ENCODE data around the gene NXPE1. TPM values are rescaled to one million over a fixed set of nuclear protein-coding genes. Genes with fewer than 3 reads are reported as not detected.

Gene NXPE1
- total RNA-seq, 1 donor from 2014 or later, result not detected

DNA sequence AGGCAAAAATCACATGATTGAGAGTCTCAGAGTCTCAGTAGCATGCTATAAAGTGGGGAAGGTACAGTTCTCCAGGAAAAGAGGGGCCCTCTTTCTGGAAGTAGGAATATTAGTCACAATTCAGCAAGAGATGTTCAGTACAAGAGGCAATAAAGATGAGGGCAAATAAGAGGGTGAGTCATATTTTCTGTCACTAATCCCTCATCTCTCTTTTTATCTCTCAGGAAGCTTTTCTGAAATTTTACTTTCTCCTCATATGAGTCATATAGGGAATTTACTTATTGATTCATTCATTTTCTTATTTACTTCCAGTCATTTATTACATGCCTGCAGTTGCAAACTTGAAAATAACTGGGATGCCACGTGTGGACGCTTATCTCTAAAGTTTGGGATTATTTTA, 3.4 kb upstream of the NXPE1 start:
- intact Hi-C loops (cut with micrococcal nuclease), result no loop called here

DNA sequence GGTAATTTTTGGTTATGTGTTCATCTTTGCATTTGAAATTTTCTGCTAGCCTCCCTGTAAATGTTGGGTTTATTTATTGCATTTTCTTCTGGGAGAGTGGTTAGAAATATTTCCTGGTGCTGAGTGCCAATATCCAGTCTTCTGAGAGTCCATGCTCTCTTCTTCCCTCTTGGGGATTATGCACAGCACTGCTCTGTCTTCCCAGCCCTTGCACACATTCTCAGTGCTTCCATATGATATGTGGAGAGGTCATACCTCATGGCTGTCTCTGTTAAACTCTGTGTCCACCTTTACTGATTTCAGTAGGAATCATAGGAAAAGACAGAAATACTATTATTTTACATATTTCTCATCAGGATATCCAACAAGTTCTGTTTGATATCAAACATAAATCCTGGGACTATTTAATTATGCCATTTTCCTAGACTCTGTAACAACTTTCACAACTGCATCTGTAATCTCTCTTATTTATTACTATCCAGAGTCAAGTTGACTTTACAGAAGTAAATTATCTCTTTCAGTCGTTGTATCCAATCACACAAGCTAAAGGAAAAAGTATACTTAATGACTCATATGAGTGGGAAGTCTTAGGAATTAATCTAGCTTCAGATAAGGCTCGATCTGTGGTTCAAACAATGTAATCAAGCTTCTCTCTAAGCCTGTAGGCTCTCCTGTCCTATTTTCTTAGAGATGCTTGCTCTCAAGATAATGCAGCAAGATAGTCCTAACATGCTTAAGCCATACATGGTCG, 2.7 kb upstream of the NXPE1 start:
- intact Hi-C loops (cut with micrococcal nuclease), result no loop called here

DNA sequence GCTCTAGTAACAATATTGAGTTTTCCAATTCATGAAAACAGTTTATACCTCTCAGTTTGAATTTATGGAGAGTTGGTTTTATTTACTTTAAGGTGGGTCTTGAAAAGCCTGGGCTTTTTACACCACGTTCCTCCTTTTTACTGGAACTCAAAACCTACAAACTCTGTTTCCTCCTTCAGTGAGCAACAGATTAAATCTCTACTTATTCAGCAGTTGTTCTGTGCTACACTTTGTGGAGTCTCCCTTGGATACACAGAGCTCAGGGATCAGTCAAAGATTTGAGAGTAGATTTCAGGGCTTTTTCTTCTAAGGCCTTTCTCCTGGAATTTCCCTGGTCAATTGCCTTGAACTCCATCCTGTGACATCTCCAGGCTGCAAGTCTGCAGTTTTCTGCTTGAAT, 3.5 kb downstream of the NXPE1 start:
- intact Hi-C loops (cut with micrococcal nuclease), result no loop called here

DNA sequence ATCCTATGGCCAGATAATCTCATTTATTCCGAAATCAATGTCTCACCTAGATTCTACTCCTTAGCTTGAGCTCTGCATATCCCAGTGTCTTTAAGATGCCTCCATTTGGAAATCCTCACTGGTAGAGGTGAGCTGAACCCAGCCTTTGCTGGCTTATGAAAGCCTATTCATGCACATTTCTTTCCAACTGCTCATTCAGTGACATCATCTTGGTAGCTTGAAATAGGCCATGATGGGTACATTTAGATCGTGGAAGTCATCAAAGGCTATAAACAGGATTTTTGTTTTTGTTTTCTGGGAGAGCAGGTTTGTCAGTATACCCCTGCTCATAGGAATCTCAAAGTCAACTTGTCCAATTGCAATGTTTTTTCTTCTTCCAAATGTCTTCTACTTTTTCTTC, 6.0 kb downstream of the NXPE1 start:
- intact Hi-C loops (cut with micrococcal nuclease), result no loop called here

DNA sequence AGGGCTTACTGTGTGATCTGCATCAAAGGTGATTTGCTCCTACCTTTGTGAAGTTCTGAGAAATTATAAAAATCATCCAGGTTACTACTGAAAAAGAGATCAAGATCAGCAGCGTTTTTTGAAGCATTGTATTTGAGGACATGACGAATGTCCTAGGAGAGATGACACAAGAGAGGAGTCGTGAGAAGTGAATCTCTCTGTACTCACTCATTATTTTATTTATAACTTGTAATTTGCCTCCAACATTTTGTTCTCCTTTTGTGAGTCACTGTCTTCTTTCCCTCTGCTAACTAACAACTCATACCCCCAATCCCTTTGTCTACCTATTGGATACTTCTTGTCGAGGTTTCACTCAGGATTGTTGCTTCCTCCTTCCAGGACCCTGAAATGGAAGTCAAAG, 8.6 kb downstream of the NXPE1 start:
- intact Hi-C loops (cut with micrococcal nuclease), result no loop called here

DNA sequence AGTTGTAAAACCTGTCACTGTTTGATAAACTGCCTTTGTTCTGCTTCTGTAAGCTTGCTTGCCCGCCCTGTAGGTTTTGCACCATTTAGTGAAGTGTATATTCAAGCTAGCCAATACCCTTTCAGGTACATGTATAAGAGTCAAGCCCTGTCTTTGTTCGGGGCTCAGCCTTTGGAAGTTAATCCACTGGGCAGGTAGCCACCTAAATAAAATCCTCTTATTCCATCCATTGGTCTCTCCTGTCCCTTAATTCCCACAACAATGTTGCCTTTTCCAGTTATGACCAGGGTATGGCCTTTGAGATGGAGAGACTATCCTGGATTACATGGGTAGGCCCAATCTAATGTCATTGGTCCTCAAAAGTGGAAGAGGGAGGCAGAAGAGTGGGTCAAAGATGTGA, 34.0 kb downstream of the NXPE1 start:
- intact Hi-C loops (cut with micrococcal nuclease), result no loop called here

DNA sequence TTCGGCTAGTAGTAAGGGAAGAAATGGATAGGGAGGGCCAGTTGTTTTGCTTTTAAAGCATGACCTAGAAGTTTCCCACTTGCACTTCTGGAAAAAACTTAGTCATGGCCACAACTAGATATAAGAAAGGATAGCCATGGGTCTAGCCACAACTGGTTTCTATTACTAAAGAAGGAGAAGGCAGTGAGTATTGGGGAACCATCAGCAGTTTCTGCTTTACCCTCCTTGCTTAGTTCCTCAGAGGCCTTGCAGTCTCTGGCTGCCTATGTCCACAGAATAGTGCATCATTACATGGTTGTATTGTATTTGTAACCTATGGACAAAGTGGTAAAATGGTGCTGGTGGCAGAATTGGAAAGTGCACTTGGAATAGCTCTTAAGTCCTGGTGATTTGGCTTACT, 35.6 kb downstream of the NXPE1 start:
- intact Hi-C loops (cut with micrococcal nuclease), result no loop called here

DNA sequence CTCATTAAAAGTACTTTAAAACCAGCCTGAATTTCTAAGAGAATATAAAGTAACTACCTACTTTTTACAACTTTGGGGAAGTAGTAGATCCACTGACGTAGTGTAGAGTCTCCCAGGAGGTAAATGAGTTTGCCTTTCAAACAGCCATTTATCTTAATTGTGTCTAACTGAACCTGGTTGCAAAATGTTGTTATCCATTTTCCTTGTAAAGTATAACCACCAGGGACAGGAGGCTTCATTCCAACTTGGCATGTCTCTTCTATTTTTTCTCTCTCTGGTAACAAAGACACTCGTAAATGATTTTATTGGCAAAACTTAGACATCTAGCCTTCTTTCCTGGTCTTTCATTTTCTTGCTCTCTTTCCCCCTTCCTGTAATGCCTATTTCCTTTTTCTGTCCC, 36.9 kb downstream of the NXPE1 start:
- intact Hi-C loops (cut with micrococcal nuclease), result no loop called here

DNA sequence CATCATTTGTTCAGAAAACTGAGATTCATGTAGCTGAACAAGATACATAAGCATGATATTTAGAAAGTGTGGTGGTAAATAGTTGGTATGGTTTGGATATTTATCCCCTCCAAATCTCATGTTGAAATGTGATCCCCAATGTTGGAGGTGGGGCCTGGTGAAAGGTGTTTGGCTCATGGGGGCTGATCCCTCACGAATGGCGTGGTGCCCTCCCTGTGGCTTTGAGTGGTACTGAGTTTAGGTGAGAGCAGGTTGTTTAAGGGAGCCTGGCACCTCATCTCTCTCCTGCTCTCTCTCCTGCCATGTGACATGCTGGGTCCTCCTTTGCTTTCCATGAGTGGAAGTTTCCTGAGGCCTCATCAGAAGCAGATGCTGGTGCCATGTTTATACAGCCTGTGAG, 48.1 kb downstream of the NXPE1 start:
- intact Hi-C loops (cut with micrococcal nuclease), result no loop called here

DNA sequence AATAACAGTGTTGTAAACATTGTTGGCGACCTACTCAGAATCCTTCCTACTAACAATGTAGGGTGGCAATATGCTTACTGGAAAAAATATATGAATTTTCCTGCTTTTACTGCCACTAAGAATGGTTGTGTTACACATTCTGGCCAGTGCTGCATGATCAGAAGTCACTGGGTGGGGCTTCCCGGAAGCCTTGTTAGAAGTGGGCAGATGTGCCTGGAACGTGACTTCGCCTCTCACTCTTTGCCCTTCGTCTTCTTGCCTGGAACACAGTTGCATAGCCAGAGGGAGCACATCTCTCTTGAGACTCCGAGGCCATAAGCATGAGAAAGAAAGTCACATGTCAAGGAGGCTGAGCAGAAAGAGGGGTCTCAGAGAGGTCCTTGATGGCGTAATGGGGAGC, 48.6 kb downstream of the NXPE1 start:
- intact Hi-C loops (cut with micrococcal nuclease), result no loop called here

DNA sequence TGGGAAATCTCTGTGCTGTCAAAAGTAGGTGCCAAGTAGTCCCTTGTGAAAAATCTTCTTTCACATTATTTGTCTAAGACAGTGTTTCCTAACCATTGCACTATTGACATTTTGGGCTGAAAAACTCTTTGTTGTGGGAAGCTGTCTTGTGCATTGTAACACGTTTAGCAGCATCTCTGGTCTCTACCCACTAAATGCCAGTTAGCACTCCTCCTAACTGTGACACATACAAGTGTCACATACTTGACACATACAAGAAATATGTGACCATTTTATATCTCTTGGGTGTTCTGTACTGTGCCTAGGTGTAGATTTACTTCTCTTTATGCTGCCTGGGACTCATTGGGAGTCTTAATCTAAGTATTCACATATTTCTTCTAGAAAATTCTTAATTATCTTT, 57.8 kb downstream of the NXPE1 start:
- intact Hi-C loops (cut with micrococcal nuclease), result no loop called here

DNA sequence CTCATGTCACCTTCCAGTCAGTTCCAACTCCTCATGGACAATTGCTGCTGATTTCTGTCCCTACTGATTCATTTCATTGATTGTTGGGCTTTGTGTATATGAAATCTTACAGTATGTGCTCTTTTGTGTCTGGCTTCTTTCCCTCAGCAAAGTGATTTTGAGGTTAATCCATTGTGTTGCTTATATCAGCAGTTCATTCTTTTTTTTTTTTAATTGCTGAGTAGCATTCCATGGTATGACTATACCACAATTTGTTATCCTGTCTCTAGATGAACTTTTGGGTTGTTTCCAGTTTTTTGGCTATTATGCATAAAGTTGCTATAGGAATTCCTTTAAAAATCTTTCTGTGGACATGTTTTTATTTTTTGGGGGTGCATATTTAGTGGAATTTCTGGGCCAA, 59.9 kb downstream of the NXPE1 start:
- intact Hi-C loops (cut with micrococcal nuclease), result no loop called here

DNA sequence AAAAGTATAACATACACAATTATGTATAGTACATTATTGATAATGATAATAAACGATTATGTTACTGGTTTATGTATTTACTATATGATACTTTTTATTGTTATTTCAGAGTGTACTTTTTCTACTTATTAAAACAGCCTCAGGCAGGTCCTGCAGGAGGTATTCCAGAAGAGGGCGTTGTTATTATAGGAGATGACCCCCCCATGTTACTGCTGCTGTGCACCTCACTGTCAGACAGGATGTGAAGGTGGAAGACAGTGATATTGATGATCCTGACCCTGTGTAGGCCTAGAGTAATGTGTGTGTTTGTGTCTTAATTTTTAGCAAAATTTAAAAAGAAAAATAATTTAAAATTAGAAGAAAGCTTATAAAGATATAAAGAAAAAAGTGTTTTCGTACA, 62.8 kb downstream of the NXPE1 start:
- intact Hi-C loops (cut with micrococcal nuclease), result no loop called here

DNA sequence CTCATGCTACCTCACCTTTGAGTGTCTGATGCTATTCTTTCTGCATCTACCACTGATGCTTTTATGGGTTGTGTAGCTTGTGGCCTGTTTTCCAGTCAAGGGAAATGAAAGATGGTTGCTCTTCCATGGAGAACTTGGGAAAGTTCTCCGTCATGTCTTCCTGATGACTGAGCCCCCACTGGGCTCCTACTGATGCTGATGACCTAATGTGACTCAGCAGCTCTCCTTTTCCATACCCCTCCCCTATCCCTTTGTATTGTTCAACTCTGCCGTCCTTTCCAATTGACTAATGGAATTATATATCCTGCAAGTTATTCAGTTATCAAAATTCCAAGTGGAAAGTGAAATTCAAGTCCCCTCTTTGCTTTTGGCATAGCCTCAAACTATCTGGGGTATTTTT, 75.8 kb downstream of the NXPE1 start:
- intact Hi-C loops (cut with micrococcal nuclease), result no loop called here

DNA sequence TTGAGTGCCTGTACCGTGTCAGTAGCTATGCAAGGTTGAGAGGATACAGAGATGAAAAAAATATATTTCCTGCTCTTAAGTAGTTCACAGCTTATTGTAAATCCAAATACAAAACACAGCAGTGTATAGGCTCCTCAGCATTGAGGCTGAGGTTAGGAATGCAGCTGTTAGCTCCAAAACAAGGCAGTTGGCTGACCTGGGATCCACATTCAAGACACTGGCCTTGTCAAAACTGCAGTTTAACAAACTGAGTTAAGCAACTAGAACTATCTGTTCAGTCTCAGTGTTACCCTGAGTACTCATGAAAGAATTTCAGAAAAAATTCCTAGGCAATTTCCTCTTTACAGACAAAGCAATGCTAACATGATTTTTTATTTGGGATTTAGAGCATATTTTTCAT, 77.6 kb downstream of the NXPE1 start:
- intact Hi-C loops (cut with micrococcal nuclease), result no loop called here

DNA sequence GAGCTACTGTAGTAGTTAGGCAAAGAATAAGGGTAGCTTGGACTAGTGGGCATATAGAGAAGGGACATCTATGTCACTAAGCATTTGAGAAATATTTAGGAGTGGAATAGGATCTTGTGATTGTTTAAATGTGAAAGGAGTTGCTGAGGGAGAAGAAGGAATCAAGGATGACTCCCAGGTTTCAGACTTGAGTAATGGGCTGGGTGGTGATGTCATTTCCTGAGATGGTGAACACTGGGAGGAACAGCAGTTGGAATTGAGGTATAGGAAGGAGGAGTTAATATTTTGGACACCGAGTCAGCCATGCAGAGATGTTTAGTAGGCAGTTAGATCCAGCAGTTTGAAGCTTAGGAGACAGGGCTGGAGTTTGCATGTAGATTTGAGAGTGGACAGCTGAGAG, 80.3 kb downstream of the NXPE1 start:
- intact Hi-C loops (cut with micrococcal nuclease), result no loop called here

DNA sequence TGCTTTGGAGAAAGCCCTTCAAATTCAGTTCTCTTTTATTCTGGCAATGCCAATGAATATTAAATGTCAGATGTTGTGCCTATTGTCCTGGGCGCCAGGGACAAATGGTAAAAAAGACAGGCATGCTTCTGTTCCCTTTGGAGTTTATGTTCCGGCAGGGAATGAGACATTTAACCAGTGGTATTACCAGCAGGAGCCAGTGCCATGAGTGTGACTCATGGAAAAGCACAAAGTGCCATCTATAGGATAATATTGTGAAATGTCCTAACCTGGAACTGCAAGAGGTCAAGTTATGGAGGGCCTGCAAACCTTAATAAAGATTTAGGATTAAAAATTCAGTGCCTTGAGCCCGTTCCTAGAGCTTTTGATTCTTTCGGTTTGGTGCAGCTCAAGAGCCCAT, 80.9 kb downstream of the NXPE1 start:
- intact Hi-C loops (cut with micrococcal nuclease), result no loop called here

DNA sequence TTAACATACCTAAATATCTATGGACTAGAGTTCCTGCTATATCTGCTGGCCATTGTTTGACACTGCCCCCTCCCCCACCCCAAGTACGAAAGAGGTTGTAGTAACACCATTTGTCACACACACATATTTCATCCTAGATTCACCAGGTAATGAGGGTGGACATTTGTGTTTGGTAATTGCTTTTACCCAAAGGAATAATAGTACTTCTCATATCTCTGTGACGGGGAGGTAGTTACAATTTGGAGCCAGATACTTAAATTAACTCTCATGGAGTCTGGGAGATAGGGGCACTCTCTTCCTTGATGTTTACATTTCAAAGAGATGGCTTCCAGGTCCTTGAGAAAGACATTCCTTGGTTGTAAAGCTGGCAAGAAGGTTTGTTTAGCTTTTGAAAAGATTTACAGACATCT, 81.7 kb downstream of the NXPE1 start:
- intact Hi-C loops (cut with micrococcal nuclease), result no loop called here

DNA sequence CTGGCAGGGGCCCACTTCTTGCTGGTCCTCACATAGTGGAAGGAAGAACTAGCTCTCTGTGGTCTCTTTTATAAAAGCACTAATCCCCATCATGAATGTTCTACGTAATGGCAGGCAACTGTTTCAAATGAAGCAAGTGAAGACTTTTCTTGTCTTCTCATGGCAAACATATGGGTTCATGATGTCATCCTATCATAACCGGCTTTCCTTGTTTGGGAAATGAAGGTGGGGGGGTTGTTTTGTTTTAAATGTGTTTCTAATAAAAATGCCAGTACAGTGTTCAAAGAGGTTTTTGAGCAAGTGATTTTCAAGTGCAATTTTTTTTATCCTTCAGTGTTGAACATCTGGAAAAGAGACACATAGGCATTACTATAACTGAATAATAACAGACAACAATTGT, 87.0 kb downstream of the NXPE1 start:
- intact Hi-C loops (cut with micrococcal nuclease), result no loop called here

Other genes with a start within 250 kb of the NXPE1 start
- gene C11orf71, start 159.4 kb downstream of the NXPE1 start, total RNA-seq, result 6.1 and 6.8 TPM in 2 replicates
- 35.5 and 36.5 TPM in 2 replicates for gene RBM7, start 159.2 kb downstream of the NXPE1 start, total RNA-seq
- gene REXO2, start 120.4 kb downstream of the NXPE1 start, total RNA-seq, result 83.8 and 86.5 TPM in 2 replicates
- not detected in 2 replicates for gene NXPE4, start 35.9 kb upstream of the NXPE1 start, total RNA-seq
- gene NXPE2, start 118.6 kb upstream of the NXPE1 start, total RNA-seq, result not detected in 2 replicates

Data from T-helper 2 cell treated with Interferon-gamma antibody and Interleukin-4, amounts not matched to agents 100 ng/mL and 5 ng/mL, for 36 hours (primary cell).